H54 (cell line): ENCODE results near the gene ZFR2.

Experiments used
- DNase-seq: peaks from one replicate; pipeline ENCODE4 v3.0.0; 2011; ENCODE audit warnings: low spot score, mixed read lengths; ENCODE audit not compliant: insufficient read length
- FAIRE-seq: peaks from 3 replicates; lab custom pipeline; 2011; peaks lifted over from hg19 to GRCh38; lab: Jason Lieb, UNC
- POLR2A ChIP-seq: IDR thresholded peaks from 2 replicates; pipeline ENCODE4 v1.6.1; 2011; ENCODE audit warnings: low read depth, mild to moderate bottlenecking, low read length

The ZFR2 gene

GRCh38 chr19:3778104-3778867, 90.6 kb downstream of the ZFR2 start:
- DNase-seq: no peak
- no peak for FAIRE-seq
- TF ChIP-seq POLR2A: no peak

- TF ChIP-seq POLR2A: no peak
- no peak for DNase-seq
- no peak for FAIRE-seq
These were observed 92.3 kb downstream of the ZFR2 start for GRCh38 chr19:3776479-3777040.

GRCh38 chr19:3775831-3776230, 93.0 kb downstream of the ZFR2 start:
- no peak for TF ChIP-seq POLR2A
- DNase-seq (no peak), FAIRE-seq (no peak)

GRCh38 chr19:3775374-3775711, 93.5 kb downstream of the ZFR2 start:
- no peak for DNase-seq
- TF ChIP-seq POLR2A: no peak
- no peak for FAIRE-seq

- no peak for TF ChIP-seq POLR2A
- no peak for FAIRE-seq
- DNase-seq: no peak
These were observed 94.0 kb downstream of the ZFR2 start for GRCh38 chr19:3774621-3775373.

- TF ChIP-seq POLR2A: no peak
- FAIRE-seq: no peak
- no peak for DNase-seq
These were observed 94.9 kb downstream of the ZFR2 start for GRCh38 chr19:3773814-3774515.

- TF ChIP-seq POLR2A: no peak
- DNase-seq (no peak), FAIRE-seq (no peak)
These were observed 96.9 kb downstream of the ZFR2 start, which contains the start of gene RAX2 for GRCh38 chr19:3771906-3772455. TSS of gene RAX2 (minus strand) at chr19:3772228. CDS start at chr19:3771742, 486 bp downstream.

GRCh38 chr19:3771000-3771905, 97.6 kb downstream of the ZFR2 start:
- no peak for DNase-seq
- TF ChIP-seq POLR2A: no peak
- no peak for FAIRE-seq

GRCh38 chr19:3770136-3770999, 98.5 kb downstream of the ZFR2 start:
- no peak for TF ChIP-seq POLR2A
- FAIRE-seq: no peak
- no peak for DNase-seq

GRCh38 chr19:3769494-3769893, 99.3 kb downstream of the ZFR2 start:
- DNase-seq: no peak
- no peak for TF ChIP-seq POLR2A
- no peak for FAIRE-seq

GRCh38 chr19:3768748-3769099, 100.1 kb downstream of the ZFR2 start:
- FAIRE-seq (no peak), DNase-seq (no peak)
- no peak for TF ChIP-seq POLR2A
